ENCODE measurements around the gene S100A14.

The S100A14 gene

DNA sequence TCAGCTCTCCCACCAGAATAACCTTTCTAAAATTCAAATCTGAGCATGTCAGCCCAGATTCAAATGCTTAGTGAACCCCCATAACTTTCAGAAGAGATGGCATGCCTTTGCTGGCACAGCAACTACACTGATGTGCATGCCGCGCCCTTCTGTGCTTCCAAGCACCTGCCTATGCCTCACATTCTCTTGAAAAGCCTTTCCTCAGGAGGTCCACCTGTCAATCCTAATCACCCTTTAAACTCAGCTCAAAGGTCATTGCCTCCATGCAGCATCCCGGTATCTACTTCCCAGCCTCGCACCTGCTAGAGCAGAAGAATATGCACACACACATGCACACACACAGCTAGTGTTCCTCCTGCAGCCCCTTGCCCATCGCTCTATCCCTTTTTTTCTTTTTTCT, 45.3 kb downstream of the S100A14 start:
- Mint-ChIP-seq H3K4me3 (no peak overlapping the region), H3K9me3 (no peaks in the 10 kb centered on the region), H3K36me3 (no peaks in the 10 kb centered on the region), H3K27ac (no peak overlapping the region), H3K27me3 (no peaks in the 10 kb centered on the region), H3K4me1 (peaks cover 52% of the 10 kb centered on the region)

- peaks cover 59% of the 10 kb centered on the region for H3K4me1 Mint-ChIP-seq
These were observed 46.7 kb downstream of the S100A14 start for GRCh38 chr1:153569465-153569864.

GRCh38 chr1:153568367-153569099, 47.6 kb downstream of the S100A14 start:
- Mint-ChIP-seq H3K4me3 (peak overlapping the region; percentile 69), H3K9me3 (no peaks in the 10 kb centered on the region), H3K4me1 (peaks cover 57% of the 10 kb centered on the region), H3K27ac (peak overlapping the region; percentile 68), H3K27me3 (no peaks in the 10 kb centered on the region), H3K36me3 (no peaks in the 10 kb centered on the region)

More at GRCh38 chr1:153569465-153569864, 46.7 kb downstream of the S100A14 start:
- no peaks in the 10 kb centered on the region for H3K9me3 Mint-ChIP-seq
- peak overlapping the region; percentile 27 for H3K4me3 Mint-ChIP-seq
- H3K27me3 Mint-ChIP-seq = no peaks in the 10 kb centered on the region
- no peaks in the 10 kb centered on the region for H3K36me3 Mint-ChIP-seq
- peak overlapping the region; percentile 46 for H3K27ac Mint-ChIP-seq

- H3K27me3 Mint-ChIP-seq = no peaks in the 10 kb centered on the region
- H3K4me3 Mint-ChIP-seq = peak overlapping the region; percentile 66
- H3K9me3 Mint-ChIP-seq = no peaks in the 10 kb centered on the region
- peak overlapping the region; percentile 94 for H3K27ac Mint-ChIP-seq
- peaks cover 49% of the 10 kb centered on the region for H3K4me1 Mint-ChIP-seq
- H3K36me3 Mint-ChIP-seq = no peaks in the 10 kb centered on the region
These were observed 48.3 kb downstream of the S100A14 start for GRCh38 chr1:153567621-153568366.

- Mint-ChIP-seq H3K9me3 (no peaks in the 10 kb centered on the region), H3K4me1 (peaks cover 38% of the 10 kb centered on the region), H3K27ac (peak overlapping the region; percentile 78), H3K4me3 (peak overlapping the region; percentile 58), H3K36me3 (no peaks in the 10 kb centered on the region), H3K27me3 (no peaks in the 10 kb centered on the region)
These were observed 49.4 kb downstream of the S100A14 start for GRCh38 chr1:153566414-153567371.

GRCh38 chr1:153565529-153566374, 50.4 kb downstream of the S100A14 start, which contains the start of gene S100A2:
S100A2 (minus strand) TSS chr1:153565844; CDS start chr1:153563877, 1,967 bp downstream.
- Mint-ChIP-seq H3K9me3 (no peaks in the 10 kb centered on the region), H3K27ac (peak within 1 kb of the TSS; percentile 100), H3K36me3 (no peaks in the 10 kb centered on the region), H3K4me1 (peaks cover 35% of the 10 kb centered on the region), H3K27me3 (no peaks in the 10 kb centered on the region), H3K4me3 (peak within 1 kb of the TSS; percentile 89)
